Measurements from ENCODE around the gene RSRP1.
A peak's percentile ranks its signal among the peaks of the same experiment; 100 is the strongest.
"Not testable (repeated sequence)": the region's sequence is repeated elsewhere in the genome, so short reads cannot be mapped to it uniquely, and the experiment has no call there.

The RSRP1 gene

DNA sequence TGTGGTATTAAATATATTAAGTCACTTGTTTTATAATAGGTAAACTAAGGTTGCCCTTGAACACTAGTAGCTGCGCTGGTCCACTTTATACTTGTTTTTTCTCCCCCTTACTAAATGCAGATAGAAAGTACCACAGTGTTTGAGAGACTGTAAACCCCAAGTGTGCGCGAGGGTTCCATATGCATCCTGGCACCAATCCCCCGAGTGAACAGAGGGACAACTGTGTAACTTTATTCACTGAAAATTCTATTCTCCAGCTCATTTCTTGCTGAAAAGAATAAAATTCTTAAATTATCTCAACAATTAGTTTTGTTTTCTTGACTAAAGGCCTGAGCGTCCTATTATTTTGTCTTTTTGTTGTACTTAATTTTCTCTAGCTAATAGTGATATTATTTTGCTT is 1.9 kb downstream of the RSRP1 start:
- Mint-ChIP-seq H3K36me3 (peaks cover 54% of the 10 kb centered on the region), H3K27me3 (peaks cover 8% of the 10 kb centered on the region), H3K27ac (peak overlapping the region; percentile 42), H3K9me3 (no peaks in the 10 kb centered on the region), H3K4me1 (peaks cover 66% of the 10 kb centered on the region), H3K4me3 (peak overlapping the region; percentile 93)
- CTCF ChIA-PET: no interaction called here
- DNase-seq: no peak

DNA sequence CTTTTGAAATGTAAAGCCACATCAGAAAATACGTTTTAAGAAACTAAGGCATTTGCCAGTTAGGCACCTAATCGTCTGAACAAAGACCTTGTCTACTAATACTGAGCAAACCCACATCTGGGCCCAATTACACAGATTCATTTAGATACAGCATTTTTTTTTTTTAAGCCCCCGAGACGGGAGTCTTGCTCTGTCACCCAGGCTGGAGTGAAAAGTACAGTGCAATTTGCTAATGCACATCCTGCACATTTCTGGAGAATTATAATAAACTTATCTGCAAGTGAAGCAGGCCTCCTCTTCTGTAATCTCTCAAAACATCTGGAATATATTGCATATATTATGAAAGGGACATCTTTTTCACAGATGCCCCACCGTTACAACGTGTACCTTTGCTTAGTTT is 3.3 kb downstream of the RSRP1 start:
- Mint-ChIP-seq H3K9me3 (no peaks in the 10 kb centered on the region), H3K4me1 (peaks cover 81% of the 10 kb centered on the region), H3K36me3 (peaks cover 62% of the 10 kb centered on the region), H3K27me3 (peaks cover 11% of the 10 kb centered on the region), H3K4me3 (peak overlapping the region; percentile 18), H3K27ac (no peak overlapping the region)
- no peak for DNase-seq
- CTCF ChIA-PET: no interaction called here

DNA sequence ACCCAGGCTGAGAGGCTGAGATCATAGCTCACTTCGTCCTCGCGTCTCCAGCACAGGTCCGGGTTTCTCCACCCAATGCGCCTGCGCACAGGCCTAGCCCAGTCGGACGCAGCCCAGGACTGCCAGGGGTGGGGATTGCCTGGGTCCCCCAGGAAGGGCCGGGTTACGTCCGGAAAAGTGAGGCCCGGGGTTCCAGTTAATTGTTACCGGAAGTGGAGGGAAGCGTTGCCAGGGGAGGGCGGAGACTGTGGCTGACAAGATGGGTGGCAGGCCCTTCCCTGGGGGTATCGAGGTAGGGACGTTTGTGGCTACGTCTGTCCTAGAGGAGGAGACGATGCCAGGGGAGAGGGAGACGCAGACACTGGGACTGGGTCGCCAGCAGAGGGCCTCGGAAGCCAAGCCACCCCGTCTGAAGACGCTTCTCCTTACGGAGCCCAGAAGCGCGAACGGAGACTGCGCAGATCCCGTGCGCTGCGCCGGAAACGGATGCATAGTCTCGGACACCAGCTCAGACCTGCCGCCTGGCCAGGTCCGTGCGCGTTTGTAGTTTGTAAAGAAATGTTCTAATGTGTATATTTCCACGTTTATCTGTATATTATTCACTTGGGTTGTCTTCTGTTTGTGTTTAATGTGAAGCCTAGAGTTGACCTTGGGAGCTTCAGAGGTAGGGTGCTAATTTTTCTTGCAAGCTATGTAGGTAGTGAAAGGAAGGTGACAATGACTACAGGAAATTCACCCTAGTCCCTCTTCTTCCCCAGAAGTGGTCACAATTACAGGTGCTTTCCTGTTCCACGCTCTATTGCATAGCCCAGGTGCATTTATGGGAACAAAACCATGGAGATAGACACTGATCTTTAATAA is 7.3 kb downstream of the RSRP1 start:
- CTCF ChIA-PET: interaction anchor here (0.5 to 1.5 kb wide), 3 partner anchors 15 to 281 kb away, joined by 3 read pairs; no protein-coding TSS in a partner anchor
- Mint-ChIP-seq H3K27ac (peak overlapping the region; percentile 98), H3K4me1 (peaks cover 56% of the 10 kb centered on the region), H3K9me3 (no peaks in the 10 kb centered on the region), H3K4me3 (peak overlapping the region; percentile 75), H3K27me3 (peaks cover 3% of the 10 kb centered on the region), H3K36me3 (peaks cover 36% of the 10 kb centered on the region)
- DNase-seq: peak; percentile 93

DNA sequence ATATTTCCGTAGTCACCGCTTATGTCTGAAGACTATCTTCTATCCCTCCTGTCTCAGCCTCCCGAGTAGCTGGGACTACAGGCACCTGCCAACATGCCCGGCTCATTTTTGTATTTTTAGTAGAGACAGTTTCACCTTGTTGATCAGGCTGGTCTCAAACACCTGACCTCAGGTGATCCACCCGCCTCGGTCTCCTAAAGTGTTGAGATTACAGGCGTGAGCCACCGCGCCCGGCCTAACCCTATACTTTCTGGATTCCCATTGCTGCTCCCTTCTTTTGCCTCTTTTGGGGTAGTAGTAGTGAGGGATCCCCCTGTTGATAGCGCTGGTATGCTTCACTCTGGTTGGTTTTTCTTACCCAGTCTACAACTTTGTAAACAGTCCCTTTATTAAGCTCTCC is 9.2 kb downstream of the RSRP1 start:
- peaks cover 3% of the 10 kb centered on the region for H3K27me3 Mint-ChIP-seq
- no peak overlapping the region for H3K27ac Mint-ChIP-seq
- peaks cover 42% of the 10 kb centered on the region for H3K4me1 Mint-ChIP-seq
- no peak overlapping the region for H3K4me3 Mint-ChIP-seq
- no peak for DNase-seq
- H3K36me3 Mint-ChIP-seq: peaks cover 23% of the 10 kb centered on the region
- no peaks in the 10 kb centered on the region for H3K9me3 Mint-ChIP-seq
- CTCF ChIA-PET: no interaction called here

DNA sequence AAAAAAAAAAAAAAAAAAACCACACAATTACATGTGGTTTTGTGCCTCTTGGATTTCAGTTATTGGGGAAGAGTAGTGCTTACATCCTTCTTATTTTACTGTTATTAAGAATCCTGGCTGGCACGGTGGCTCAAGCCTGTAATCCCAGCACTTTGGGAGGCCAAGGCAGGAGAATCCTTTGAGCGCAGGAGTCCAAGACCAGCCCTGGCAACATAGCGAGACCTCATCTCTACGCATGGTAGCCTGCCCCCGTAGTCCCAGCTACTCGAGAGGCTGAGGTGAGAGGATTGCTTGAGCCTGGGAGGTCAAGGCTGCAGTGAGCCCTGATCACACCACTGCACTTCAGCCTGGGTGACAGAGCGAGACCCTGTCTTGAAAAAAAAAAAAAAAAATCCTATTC is 11.0 kb downstream of the RSRP1 start:
- H3K4me3 Mint-ChIP-seq, DNase-seq, H3K9me3 Mint-ChIP-seq, H3K27ac Mint-ChIP-seq, H3K27me3 Mint-ChIP-seq, CTCF ChIA-PET: not testable (repeated sequence)
- H3K4me1 Mint-ChIP-seq: peaks cover 34% of the 10 kb centered on the region
- H3K36me3 Mint-ChIP-seq: peaks cover 14% of the 10 kb centered on the region

DNA sequence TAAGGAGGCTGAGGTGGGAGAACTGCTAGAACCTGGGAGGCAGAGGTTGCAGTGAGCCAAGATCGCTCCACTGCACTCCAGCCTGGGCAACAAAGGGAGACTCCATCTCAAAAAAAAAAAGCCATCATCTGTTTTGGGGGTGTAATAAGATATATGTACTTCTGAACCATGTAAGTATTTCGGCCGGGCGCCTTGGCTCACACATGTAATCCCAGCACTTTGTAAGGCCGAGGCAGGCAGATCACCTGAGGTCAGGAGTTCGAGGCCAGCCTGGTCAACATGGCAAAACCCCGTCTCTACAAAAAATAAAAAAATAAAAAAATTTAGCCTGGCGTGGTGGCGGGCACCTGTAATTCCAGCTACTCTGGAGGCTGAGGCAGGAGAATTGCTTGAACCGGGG is 11.8 kb downstream of the RSRP1 start:
- H3K4me3 Mint-ChIP-seq, CTCF ChIA-PET, DNase-seq, H3K27ac Mint-ChIP-seq, H3K27me3 Mint-ChIP-seq, H3K9me3 Mint-ChIP-seq: not testable (repeated sequence)
- H3K36me3 Mint-ChIP-seq: peaks cover 17% of the 10 kb centered on the region
- peaks cover 35% of the 10 kb centered on the region for H3K4me1 Mint-ChIP-seq

DNA sequence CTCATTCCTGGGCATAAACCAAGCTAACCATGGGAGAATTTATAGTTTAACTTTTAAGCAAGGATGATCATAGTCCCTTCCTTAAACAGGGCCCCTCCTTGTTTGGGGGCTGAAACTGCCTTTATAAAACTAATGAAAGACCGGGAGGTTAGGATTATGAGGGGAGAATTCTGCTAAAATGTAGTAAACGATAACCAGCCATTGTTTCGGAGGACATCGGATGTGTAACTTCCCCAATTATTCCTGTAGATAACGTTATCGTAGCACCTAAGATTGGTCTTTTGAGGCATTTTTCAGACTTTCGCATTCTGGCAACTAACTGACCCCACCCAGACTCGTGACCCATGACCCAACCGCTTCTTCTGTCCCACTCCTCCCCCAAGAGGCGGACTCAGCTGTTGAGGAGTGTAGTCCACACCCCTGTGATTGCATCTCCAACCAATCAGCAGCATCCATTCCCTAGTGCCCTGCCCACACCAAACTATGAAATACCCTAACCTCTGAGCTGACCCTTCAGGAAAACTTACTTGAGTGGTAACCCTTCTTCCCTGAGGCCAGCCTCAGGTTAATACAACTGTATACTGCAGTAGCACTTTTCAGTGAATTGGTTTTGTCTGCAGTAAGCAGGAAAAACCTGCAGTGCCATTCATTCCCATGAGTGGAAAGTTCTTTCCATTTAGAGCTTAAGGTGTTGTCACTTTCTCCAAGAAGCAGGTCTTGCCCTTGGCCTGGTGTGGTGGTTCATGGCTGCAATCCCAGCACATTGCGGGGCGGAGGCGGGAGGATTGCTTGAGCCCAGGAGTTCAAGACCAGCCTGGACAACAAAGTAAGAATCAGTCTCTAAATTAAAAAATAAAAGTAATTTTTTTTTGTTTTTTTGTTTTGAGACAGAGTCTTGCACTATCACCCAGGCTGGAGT is 14.1 kb downstream of the RSRP1 start:
- H3K4me1 Mint-ChIP-seq: peaks cover 28% of the 10 kb centered on the region
- H3K9me3 Mint-ChIP-seq: no peaks in the 10 kb centered on the region
- CTCF ChIA-PET: interaction anchor here (0.6 kb wide), 1 partner anchor 287 kb away, joined by 4 read pairs; no protein-coding TSS in a partner anchor
- peaks cover 22% of the 10 kb centered on the region for H3K36me3 Mint-ChIP-seq
- no peaks in the 10 kb centered on the region for H3K27me3 Mint-ChIP-seq
- DNase-seq: peak; percentile 83
- no peak overlapping the region for H3K27ac Mint-ChIP-seq
- no peak overlapping the region for H3K4me3 Mint-ChIP-seq

DNA sequence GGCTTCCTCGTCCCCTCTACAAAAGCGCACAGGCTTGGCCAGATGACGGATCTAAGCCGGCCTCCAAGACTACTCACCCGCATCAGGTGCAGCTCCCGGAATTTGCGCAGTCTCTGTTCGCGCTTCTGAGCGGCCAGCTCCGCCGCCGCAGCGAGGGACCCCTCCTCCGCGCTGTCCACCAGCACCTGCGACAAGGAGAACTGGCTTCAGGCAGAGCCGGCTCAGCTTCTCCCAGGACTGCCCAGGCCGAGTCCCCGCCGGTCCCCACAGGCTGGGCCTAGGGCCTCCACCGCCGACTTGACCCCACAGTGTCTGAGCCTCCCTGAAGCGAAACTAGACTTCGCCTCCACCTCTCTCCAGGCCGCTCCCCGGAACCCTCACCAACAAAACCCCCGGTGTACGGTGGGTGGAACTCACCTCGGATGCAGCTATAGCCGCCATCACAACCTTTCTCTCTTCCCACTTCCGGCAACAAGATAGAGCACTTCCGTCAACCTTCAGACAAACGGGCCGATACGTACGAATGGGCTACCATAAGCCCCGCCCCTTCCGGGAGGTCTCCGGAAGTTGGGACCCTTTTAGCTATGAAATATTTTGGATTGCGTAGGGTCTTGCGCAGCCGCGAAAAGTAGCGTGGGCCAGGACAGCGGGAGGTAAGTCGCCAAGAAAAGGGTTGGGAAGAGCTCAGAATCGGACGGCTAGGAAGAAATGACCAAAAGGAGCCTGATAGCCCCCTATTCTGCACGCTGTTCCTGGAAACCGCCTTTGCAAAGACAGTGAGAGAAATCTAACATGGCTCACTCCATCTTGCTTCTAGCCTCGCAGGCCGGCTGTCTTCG is 15.0 kb downstream of the RSRP1 start, which contains the start of gene SYF2:
TSS of gene SYF2 (minus strand) at position 476 of the 839 bp plus-strand sequence. CDS start at position 441, 35 bp downstream.
- Mint-ChIP-seq H3K4me1 (peaks cover 30% of the 10 kb centered on the region), H3K27me3 (no peaks in the 10 kb centered on the region), H3K4me3 (no peak within 1 kb of the TSS), H3K9me3 (no peaks in the 10 kb centered on the region), H3K36me3 (peaks cover 27% of the 10 kb centered on the region), H3K27ac (no peak within 1 kb of the TSS)
- CTCF ChIA-PET: interaction anchor here (0.6 to 1.1 kb wide), 2 partner anchors 15 to 287 kb away, joined by 3 to 4 read pairs; partner anchors contain the start of gene RSRP1
- DNase-seq: peak; percentile 93

DNA sequence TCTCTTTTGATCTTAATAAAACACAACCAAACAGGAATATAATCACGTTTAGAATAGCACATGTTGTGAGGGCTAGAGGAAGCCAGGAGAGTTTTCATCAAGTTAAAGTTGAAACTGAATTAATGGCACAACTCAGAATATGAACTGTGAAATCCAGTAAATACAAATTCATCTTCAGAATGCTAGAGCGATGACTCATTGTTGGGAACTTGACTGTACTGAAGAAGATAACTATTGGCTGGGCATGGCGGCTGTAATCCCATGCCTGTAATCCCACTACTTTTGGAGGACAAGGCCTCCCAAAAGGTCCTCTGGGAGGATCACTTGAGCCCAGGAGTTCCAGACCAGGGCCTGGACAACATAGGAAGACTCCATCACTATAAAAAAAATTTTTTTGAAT is 23.8 kb downstream of the RSRP1 start:
- CTCF ChIA-PET: no interaction called here
- no peaks in the 10 kb centered on the region for H3K27me3 Mint-ChIP-seq
- H3K9me3 Mint-ChIP-seq: no peaks in the 10 kb centered on the region
- DNase-seq: no peak
- H3K4me3 Mint-ChIP-seq: no peak overlapping the region
- no peak overlapping the region for H3K27ac Mint-ChIP-seq
- H3K4me1 Mint-ChIP-seq: peaks cover 4% of the 10 kb centered on the region
- peaks cover 52% of the 10 kb centered on the region for H3K36me3 Mint-ChIP-seq

DNA sequence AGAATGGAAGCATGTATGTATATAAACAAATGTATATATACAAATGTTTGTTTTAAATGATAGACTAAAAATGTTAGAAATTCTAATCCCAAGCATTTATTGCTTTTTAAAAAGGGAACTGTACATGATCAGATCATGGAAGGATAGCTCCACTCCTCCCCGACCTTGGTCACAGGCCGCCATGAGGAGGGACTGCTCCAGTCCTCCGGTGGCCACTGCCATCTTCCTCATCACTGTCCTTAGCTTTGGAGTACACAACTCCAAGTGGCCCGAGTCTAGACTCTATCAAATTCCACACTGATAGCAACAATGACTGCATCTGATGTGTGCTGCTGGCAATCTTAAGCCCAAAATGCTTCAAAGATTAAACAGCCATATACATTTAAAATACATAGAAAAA is 24.6 kb downstream of the RSRP1 start:
- Mint-ChIP-seq H3K9me3 (no peaks in the 10 kb centered on the region), H3K4me1 (no peaks in the 10 kb centered on the region), H3K36me3 (peaks cover 48% of the 10 kb centered on the region), H3K27me3 (no peaks in the 10 kb centered on the region), H3K27ac (no peak overlapping the region), H3K4me3 (no peak overlapping the region)
- CTCF ChIA-PET: interaction anchor here (0.6 kb wide), 1 partner anchor 34 kb away, joined by 4 read pairs; no protein-coding TSS in a partner anchor
- no peak for DNase-seq

DNA sequence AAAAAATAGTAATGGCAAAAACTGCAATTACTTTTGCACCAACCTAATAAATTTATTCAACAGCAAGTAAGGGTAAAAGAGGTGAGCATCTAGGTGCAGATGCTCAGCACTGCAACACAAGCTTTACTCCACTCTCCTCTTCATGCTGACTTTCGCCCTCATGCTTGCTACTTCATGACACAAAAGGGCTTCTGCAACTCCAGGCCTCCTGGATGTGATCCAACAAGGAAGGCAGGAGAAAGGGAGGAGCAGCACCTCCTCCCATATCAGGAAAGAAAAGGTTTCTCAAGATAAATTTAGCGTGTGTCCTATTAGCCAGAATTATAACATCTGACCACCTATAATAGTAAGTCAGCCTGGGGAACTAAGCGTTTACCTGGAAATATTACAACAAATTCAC is 26.6 kb downstream of the RSRP1 start:
- Mint-ChIP-seq H3K4me1 (peaks cover 4% of the 10 kb centered on the region), H3K27me3 (no peaks in the 10 kb centered on the region), H3K4me3 (no peak overlapping the region), H3K27ac (no peak overlapping the region), H3K9me3 (no peaks in the 10 kb centered on the region), H3K36me3 (peaks cover 36% of the 10 kb centered on the region)
- no peak for DNase-seq
- CTCF ChIA-PET: no interaction called here

DNA sequence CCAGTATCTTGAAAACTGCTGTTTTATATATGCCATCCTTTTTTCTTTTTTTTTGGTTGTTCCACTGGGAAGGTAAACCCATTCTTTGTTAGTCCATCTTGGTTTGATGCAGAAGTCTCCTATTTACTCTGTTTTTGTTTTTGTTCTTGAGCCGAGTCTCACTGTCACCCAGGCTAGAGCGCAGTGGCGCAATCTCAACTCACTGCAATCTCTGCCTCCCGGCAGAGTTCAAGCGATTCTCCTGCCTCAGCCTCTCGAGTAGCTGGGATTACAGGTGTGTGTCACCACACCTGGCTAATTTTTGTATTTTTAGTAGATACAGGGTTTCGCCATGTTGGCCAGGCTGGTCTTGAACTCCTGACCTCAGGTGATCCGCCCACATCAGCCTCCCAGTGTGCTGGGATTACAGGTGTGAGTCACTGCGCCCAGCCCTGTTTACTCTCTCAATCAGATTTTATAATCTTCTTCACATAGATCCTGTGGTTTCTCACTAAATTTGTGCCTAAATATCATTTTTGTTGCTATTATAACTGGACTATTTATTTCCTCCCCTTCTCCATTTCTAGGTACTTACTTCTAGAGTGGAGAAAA is 27.5 kb downstream of the RSRP1 start:
- no peaks in the 10 kb centered on the region for H3K27me3 Mint-ChIP-seq
- no peak overlapping the region for H3K4me3 Mint-ChIP-seq
- H3K4me1 Mint-ChIP-seq: peaks cover 4% of the 10 kb centered on the region
- DNase-seq: no peak
- H3K36me3 Mint-ChIP-seq: peaks cover 33% of the 10 kb centered on the region
- CTCF ChIA-PET: interaction anchor here (0.6 kb wide), 1 partner anchor 257 kb away, joined by 3 read pairs; no protein-coding TSS in a partner anchor
- no peaks in the 10 kb centered on the region for H3K9me3 Mint-ChIP-seq
- H3K27ac Mint-ChIP-seq: peak overlapping the region; percentile 43

DNA sequence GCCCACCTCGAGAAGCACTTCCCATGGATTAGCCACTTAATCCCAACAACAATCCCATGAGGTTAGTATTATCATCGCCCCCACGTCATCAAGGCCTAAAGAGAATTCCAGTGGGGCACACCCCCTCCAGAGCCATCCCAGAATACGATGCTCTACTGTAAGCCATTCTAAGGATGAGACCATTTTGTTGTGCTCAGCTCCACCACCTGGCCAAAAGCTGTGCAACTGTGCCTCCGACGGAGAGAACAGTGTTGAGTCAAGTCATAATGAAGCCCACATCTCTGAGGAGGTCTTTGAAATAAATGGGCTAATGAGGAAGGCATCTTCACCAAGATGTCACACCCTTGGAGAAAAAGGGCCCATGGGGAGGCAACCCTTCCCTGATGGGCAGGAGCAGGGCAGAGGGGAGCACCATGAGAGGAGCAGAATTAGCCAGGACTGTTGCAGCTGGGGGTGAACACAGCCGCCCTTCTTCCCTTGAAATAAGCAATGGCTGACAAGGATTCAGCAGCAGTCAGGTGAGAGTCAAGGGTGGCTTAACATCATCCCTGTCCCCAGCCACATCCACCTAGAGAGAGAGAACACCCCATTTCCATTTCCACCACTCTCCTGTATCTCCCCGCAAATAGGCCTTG is 29.5 kb downstream of the RSRP1 start:
- H3K9me3 Mint-ChIP-seq: no peaks in the 10 kb centered on the region
- no peak overlapping the region for H3K27ac Mint-ChIP-seq
- H3K36me3 Mint-ChIP-seq: peaks cover 20% of the 10 kb centered on the region
- no peak overlapping the region for H3K4me3 Mint-ChIP-seq
- no peak for DNase-seq
- H3K4me1 Mint-ChIP-seq: peaks cover 4% of the 10 kb centered on the region
- CTCF ChIA-PET: interaction anchor here (0.6 kb wide), 1 partner anchor 376 kb away, joined by 3 read pairs; no protein-coding TSS in a partner anchor
- peaks cover 6% of the 10 kb centered on the region for H3K27me3 Mint-ChIP-seq

Data from activated naive CD4-positive, alpha-beta T cell treated with anti-CD3 and anti-CD28 coated beads, Interleukin-2, amount 10 ng/mL, durations not matched to agents 7 days and 5 days (primary cell).